HepG2 (cell line): ENCODE results near the gene RIPK3. TPM values are rescaled to one million over a fixed set of nuclear protein-coding genes. Genes with fewer than 3 reads are reported as not detected.

Experiments used
- ATAC-seq: fragments of 200-7000 bp; cut with Tn5 transposase; 3 replicates; pipeline ENCODE4 v1.9.1; 2020; ENCODE audit warnings: mild to moderate bottlenecking, moderate library complexity
- BruUV-seq: library from RNA; stranded (reverse); fragments of 400-500 nt; replicated peaks from 2 replicates; lab custom pipeline; 2021; lab: Mats Ljungman, UMichigan
- CTCF ChIA-PET: fragments of 300-600 bp; formaldehyde crosslinking; extraction: SDS; loops from one replicate; lab custom pipeline; 2021; ENCODE audit warnings: low total read pairs, inconsistent platforms, low intra/inter-chr PET ratio; lab: Yijun Ruan, JAX
- POLR2A ChIA-PET: fragments of 350-600 bp; sonication (Branson Sonifier 250); formaldehyde crosslinking; loops from one replicate; lab custom pipeline; 2020; ENCODE audit warnings: antibody characterized with exemption, inconsistent platforms; lab: Yijun Ruan, JAX
- DNase-seq: peaks from one replicate; pipeline ENCODE4 v3.0.0-alpha.2; 2015; ENCODE audit warnings: low spot score
- FAIRE-seq: peaks from 3 replicates; lab custom pipeline; 2011; peaks lifted over from hg19 to GRCh38; lab: Jason Lieb, UNC
- H2AFZ ChIP-seq: one replicate; pipeline ENCODE4 v1.6.1; 2011; ENCODE audit warnings: low read length, inconsistent platforms
- H3K27ac ChIP-seq: fragments of 300-600 bp; 3 replicates; pipeline ENCODE4 v1.8.0; 2011; ENCODE audit warnings: mixed run types, mild to moderate bottlenecking, mixed read lengths, low read length, inconsistent platforms; ENCODE audit not compliant: insufficient read depth; ENCODE audit errors: extremely low read length
- H3K27me3 ChIP-seq, 2 experiments: fragments of 200-600 bp in 1 of 2; 2 replicates in 1 of 2; 3 replicates in 1 of 2; pipeline versions ENCODE4 v1.6.0 to v1.8.0; 2011; ENCODE audit warnings: low read length in 2 of 2, mild to moderate bottlenecking in 2 of 2, moderate library complexity in 2 of 2, inconsistent platforms in 1 of 2; ENCODE audit not compliant: insufficient read depth in 2 of 2, control insufficient read depth in 1 of 2
- H3K36me3 ChIP-seq, 2 experiments: fragments of 200-600 bp in 1 of 2; replicated peaks in 1 of 2; 2 replicates in 1 of 2; 3 replicates in 1 of 2; pipeline versions ENCODE4 v1.5.1 to v1.8.0; 2011; ENCODE audit warnings: low read length in 2 of 2, inconsistent platforms in 1 of 2; ENCODE audit not compliant: insufficient read depth in 2 of 2, control insufficient read depth in 1 of 2
- H3K4me1 ChIP-seq: 2 replicates; pipeline ENCODE4 v1.5.1; 2012; ENCODE audit warnings: low read length, inconsistent platforms; ENCODE audit not compliant: insufficient read depth
- H3K4me2 ChIP-seq: 2 replicates; pipeline ENCODE4 v1.6.0; 2011; ENCODE audit warnings: low read depth, low read length, inconsistent platforms
- H3K4me3 ChIP-seq, 3 experiments: fragments of 200-600 bp in 1 of 3; sonication (generic), shearing (Covaris generic) in 1 of 3; replicated peaks in 1 of 3; 2 replicates each; pipeline ENCODE4 v1.5.1; 2011 to 2016; ENCODE audit warnings: low read length in 3 of 3, inconsistent platforms in 2 of 3, low read depth in 2 of 3, mild to moderate bottlenecking in 2 of 3, control low read depth in 1 of 3, mixed read lengths in 1 of 3; ENCODE audit not compliant: insufficient read depth in 1 of 3
- H3K79me2 ChIP-seq: one replicate; pipeline ENCODE4 v1.6.1; 2011; ENCODE audit warnings: low read length, inconsistent platforms; ENCODE audit not compliant: insufficient read depth
- H3K9ac ChIP-seq: 2 replicates; pipeline ENCODE4 v1.6.0; 2011; ENCODE audit warnings: mild to moderate bottlenecking, low read depth, low read length, inconsistent platforms; ENCODE audit not compliant: insufficient read depth
- H3K9me3 ChIP-seq: 2 replicates; pipeline ENCODE4 v1.5.1; 2012; ENCODE audit warnings: mild to moderate bottlenecking, low read length
- H4K20me1 ChIP-seq: 2 replicates; pipeline ENCODE4 v1.6.0; 2011; ENCODE audit warnings: inconsistent platforms, mild to moderate bottlenecking, low read length, moderate library complexity; ENCODE audit not compliant: insufficient read depth
- ISX ChIP-seq: sonication (generic); formaldehyde crosslinking; conservative IDR thresholded peaks from 2 replicates; pipeline ENCODE4 v1.5.0; 2020; ENCODE audit warnings: missing genetic modification reagents
- KDM3A ChIP-seq: IDR thresholded peaks from 2 replicates; pipeline ENCODE4 v1.6.1; 2018; ENCODE audit warnings: low read depth, missing compliant biosample characterization
- MBNL3 ChIP-seq: fragments of 250-450 bp; sonication (Bioruptor Pico); conservative IDR thresholded peaks from 2 replicates; pipeline ENCODE4 v1.8.0; 2022; ENCODE audit warnings: mild to moderate bottlenecking, inconsistent platforms
- NAIF1 ChIP-seq: sonication (generic); formaldehyde crosslinking; IDR thresholded peaks from 2 replicates; pipeline ENCODE4 v1.5.0; 2020; ENCODE audit warnings: mild to moderate bottlenecking, missing genetic modification reagents, borderline replicate concordance
- NONO ChIP-seq, 2 experiments: fragments of 450-650 bp in 1 of 2; sonication (generic) in 1 of 2; formaldehyde crosslinking in 1 of 2; IDR thresholded peaks in 1 of 2; conservative IDR thresholded peaks in 1 of 2; 2 replicates each; pipeline versions ENCODE4 v1.6.1 to v1.8.0; 2017 to 2022; ENCODE audit warnings: mild to moderate bottlenecking in 1 of 2, missing genetic modification reagents in 1 of 2, moderate library complexity in 1 of 2
- NPAS2 ChIP-seq: sonication (generic); formaldehyde crosslinking; IDR thresholded peaks from 2 replicates; pipeline ENCODE4 v1.8.0; 2022; ENCODE audit warnings: mild to moderate bottlenecking, missing genetic modification reagents, borderline replicate concordance
- SRSF4 ChIP-seq: fragments of 200-400 bp; formaldehyde crosslinking; IDR thresholded peaks from one replicate; pipeline ENCODE4 v1.6.1; 2018; ENCODE audit warnings: mild to moderate bottlenecking, low read depth, low read length, moderate library complexity; ENCODE audit not compliant: poor library complexity, severe bottlenecking
- U2AF2 ChIP-seq: fragments of 200-400 bp; formaldehyde crosslinking; IDR thresholded peaks from 2 replicates; pipeline ENCODE4 v1.6.1; 2017; ENCODE audit warnings: low read depth, mild to moderate bottlenecking, low read length
- ZBTB21 ChIP-seq: sonication (generic); formaldehyde crosslinking; IDR thresholded peaks from 2 replicates; pipeline ENCODE4 v1.4.0; 2020; ENCODE audit warnings: missing genetic modification reagents
- ZNF136 ChIP-seq: sonication (generic); formaldehyde crosslinking; IDR thresholded peaks from 2 replicates; pipeline ENCODE4 v1.8.1; 2022; ENCODE audit warnings: low read depth, mild to moderate bottlenecking, moderate library complexity, missing genetic modification reagents
- ZNF207 ChIP-seq: fragments of 450-650 bp; IDR thresholded peaks from 2 replicates; pipeline ENCODE4 v1.6.1; 2016; ENCODE audit warnings: antibody characterized with exemption, borderline replicate concordance
- ZNF253 ChIP-seq: sonication (generic); formaldehyde crosslinking; IDR thresholded peaks from 2 replicates; pipeline ENCODE4 v1.8.0; 2022; ENCODE audit warnings: mild to moderate bottlenecking, missing genetic modification reagents, borderline replicate concordance
- ZNF276 ChIP-seq: sonication (generic); formaldehyde crosslinking; IDR thresholded peaks from 2 replicates; pipeline ENCODE4 v1.4.0; 2020; ENCODE audit warnings: mild to moderate bottlenecking, low read depth, missing genetic modification reagents
- ZNF280B ChIP-seq: sonication (generic); formaldehyde crosslinking; IDR thresholded peaks from 2 replicates; pipeline ENCODE4 v1.5.0; 2020; ENCODE audit warnings: missing genetic modification reagents, mild to moderate bottlenecking, borderline replicate concordance
- ZNF546 ChIP-seq: sonication (generic); formaldehyde crosslinking; conservative IDR thresholded peaks from 2 replicates; pipeline ENCODE4 v1.8.1; 2023; ENCODE audit warnings: mild to moderate bottlenecking, missing genetic modification reagents
- ZNF775 ChIP-seq: sonication (generic); formaldehyde crosslinking; IDR thresholded peaks from 2 replicates; pipeline ENCODE4 v1.4.0; 2020; ENCODE audit warnings: missing genetic modification reagents, mild to moderate bottlenecking, moderate library complexity, borderline replicate concordance
- WGBS: methylation state at CpG from one replicate; pipeline ENCODE4 v1.1.6; 2017; ENCODE audit warnings: low lambda C conversion rate; 5-methylcytosine and 5-hydroxymethylcytosine counted together
- in situ Hi-C: cut with HindIII; loops from 2 replicates; pipeline ENCODE4 v1.10.0; 2017; ENCODE audit warnings: low pct_unique_long_range_greater_than_20kb; ENCODE audit not compliant: extremely low pct_ligation_motif_present
- intact Hi-C: fragments of 100-400 bp; cut with micrococcal nuclease; formaldehyde crosslinking; loops from one replicate; pipeline ENCODE4 v1.10.0; 2022; ENCODE audit not compliant: unreplicated experiment
- polyA plus RNA-seq, 8 experiments: library from polyadenylated mRNA; depleted of rRNA in 3 of 8; stranded (reverse) in 7 of 8; unstranded in 1 of 8; fragments of >200 nt; fragmentation: Illumina TruSeq in 4 of 8; extraction: Trizol in 4 of 8; gene quantifications; 2 replicates each; pipeline versions ENCODE4 v1.2.1 to v1.2.3, GENCODE V29; 2011 to 2016; ENCODE audit warnings: low read depth in 4 of 8, missing spikeins in 1 of 8, mixed read lengths in 1 of 8; ENCODE audit not compliant: insufficient read depth in 1 of 8
- total RNA-seq, 5 experiments: library from RNA; depleted of rRNA; stranded (reverse); fragments of >200 nt; fragmentation: Illumina TruSeq; extraction: Trizol; gene quantifications; 2 replicates each; pipeline ENCODE4 v1.2.3, GENCODE V29; 2016; ENCODE audit warnings: low read depth in 1 of 5
- TF ChIP-seq, protein P1 (sequence below): sonication (generic); formaldehyde crosslinking; IDR thresholded peaks from 2 replicates; pipeline ENCODE4 v1.4.0; 2020; ENCODE audit warnings: missing genetic modification reagents

Gene RIPK3
- total and polyA plus RNA-seq, 2 of the 13 experiments (the other 11 are each of a cell fraction or from before 2014, with no cell fraction given) = not detected

GRCh38 chr14:24325963-24326362 is 13.8 kb downstream of the RIPK3 start:
- peaks cover 29 to 79% of the 10 kb centered on the region in 2 experiments for H3K27me3 ChIP-seq
- POLR2A ChIA-PET = interaction anchor here (1.2 kb wide), 1 partner anchor 55 kb away, joined by 3 read pairs; the partner anchor contains the start of gene RABGGTA
- H2AFZ ChIP-seq = no peak overlapping the region
- DNase-seq (no peak), FAIRE-seq (no peak), ATAC-seq (no peak)
- no peaks in the 10 kb centered on the region for H3K9me3 ChIP-seq
- 28% methylated on average over 9 of the region's 9 CpGs for WGBS
- CTCF ChIA-PET = no interaction called here
- H3K9ac ChIP-seq = no peak overlapping the region
- intact Hi-C loops (no loop called here), in situ Hi-C loops (no loop called here)
- H3K36me3 ChIP-seq = no peaks in the 10 kb centered on the region
- no peaks in the 10 kb centered on the region for H3K79me2 ChIP-seq
- no peaks in the 10 kb centered on the region for H4K20me1 ChIP-seq
- no peak overlapping the region for H3K4me3 ChIP-seq
- no peak overlapping the region for H3K4me2 ChIP-seq
- BruUV-seq = no TSS peak
- H3K4me1 ChIP-seq = peaks cover 9% of the 10 kb centered on the region
- no peak overlapping the region for H3K27ac ChIP-seq
- no peak for TF ChIP-seq MBNL3 (CRISPR knock-in tag)
- no peak for TF ChIP-seq U2AF2
- TF ChIP-seq ZNF253 (CRISPR knock-in tag) = no peak
- TF ChIP-seq ZNF775 = no peak
- no peak for TF ChIP-seq SRSF4
- no peak for TF ChIP-seq NAIF1 (CRISPR knock-in tag)
- no peak for TF ChIP-seq ZBTB21 (CRISPR knock-in tag)
- no peak for TF ChIP-seq ISX
- TF ChIP-seq, protein P1, sequence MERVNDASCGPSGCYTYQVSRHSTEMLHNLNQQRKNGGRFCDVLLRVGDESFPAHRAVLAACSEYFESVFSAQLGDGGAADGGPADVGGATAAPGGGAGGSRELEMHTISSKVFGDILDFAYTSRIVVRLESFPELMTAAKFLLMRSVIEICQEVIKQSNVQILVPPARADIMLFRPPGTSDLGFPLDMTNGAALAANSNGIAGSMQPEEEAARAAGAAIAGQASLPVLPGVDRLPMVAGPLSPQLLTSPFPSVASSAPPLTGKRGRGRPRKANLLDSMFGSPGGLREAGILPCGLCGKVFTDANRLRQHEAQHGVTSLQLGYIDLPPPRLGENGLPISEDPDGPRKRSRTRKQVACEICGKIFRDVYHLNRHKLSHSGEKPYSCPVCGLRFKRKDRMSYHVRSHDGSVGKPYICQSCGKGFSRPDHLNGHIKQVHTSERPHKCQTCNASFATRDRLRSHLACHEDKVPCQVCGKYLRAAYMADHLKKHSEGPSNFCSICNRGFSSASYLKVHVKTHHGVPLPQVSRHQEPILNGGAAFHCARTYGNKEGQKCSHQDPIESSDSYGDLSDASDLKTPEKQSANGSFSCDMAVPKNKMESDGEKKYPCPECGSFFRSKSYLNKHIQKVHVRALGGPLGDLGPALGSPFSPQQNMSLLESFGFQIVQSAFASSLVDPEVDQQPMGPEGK (CRISPR knock-in tag) = no peak
- no peak for TF ChIP-seq ZNF207
- no peak for TF ChIP-seq ZNF546 (CRISPR knock-in tag)
- TF ChIP-seq ZNF280B (CRISPR knock-in tag) = 0 out of 2 replicates have a peak, but pooled peaks have one; percentile 26
- no peak for TF ChIP-seq KDM3A (CRISPR knock-in tag)
- no peak for TF ChIP-seq ZNF276 (CRISPR knock-in tag)
- no peak for TF ChIP-seq ZNF136 (CRISPR knock-in tag)
- TF ChIP-seq NONO (IDR thresholded peaks at IDR 0.05) = no peak
- no peak for TF ChIP-seq NONO (CRISPR knock-in tag; conservative IDR thresholded peaks at IDR 0.05)
- TF ChIP-seq NPAS2 (CRISPR knock-in tag) = 0 out of 2 replicates have a peak, but pooled peaks have one; percentile 53
